HG02840 (cell line): ENCODE data around the gene LTBP2.

ENCODE experiments used
- ATAC-seq: cut with Tn5 transposase; IDR thresholded peaks from one replicate; pipeline ENCODE4 v1.9.1; 2021; ENCODE audit warnings: mild to moderate bottlenecking, moderate library complexity, moderate number of reproducible peaks; ENCODE audit not compliant: unreplicated experiment, low FRiP score

Gene LTBP2

DNA sequence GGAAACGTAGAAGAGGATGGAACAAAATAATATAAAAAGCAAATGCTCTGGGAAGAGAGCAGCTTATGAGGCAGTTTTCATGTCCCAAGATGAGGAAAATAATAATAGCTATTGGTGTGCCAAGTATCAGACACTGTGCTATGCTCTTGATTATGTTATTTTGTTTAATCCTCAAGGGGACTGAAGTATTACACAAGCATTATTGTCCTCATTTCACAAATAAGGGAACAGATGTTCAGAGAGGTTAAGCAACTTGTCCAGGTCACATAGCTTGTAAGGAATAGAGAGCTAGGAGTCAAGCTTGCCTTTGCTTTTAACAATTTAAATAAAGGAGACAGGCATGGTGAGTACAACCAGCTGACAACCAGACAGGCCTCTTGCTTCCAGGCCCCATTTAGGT, 26.9 kb upstream of the LTBP2 start:
- no peak for ATAC-seq

DNA sequence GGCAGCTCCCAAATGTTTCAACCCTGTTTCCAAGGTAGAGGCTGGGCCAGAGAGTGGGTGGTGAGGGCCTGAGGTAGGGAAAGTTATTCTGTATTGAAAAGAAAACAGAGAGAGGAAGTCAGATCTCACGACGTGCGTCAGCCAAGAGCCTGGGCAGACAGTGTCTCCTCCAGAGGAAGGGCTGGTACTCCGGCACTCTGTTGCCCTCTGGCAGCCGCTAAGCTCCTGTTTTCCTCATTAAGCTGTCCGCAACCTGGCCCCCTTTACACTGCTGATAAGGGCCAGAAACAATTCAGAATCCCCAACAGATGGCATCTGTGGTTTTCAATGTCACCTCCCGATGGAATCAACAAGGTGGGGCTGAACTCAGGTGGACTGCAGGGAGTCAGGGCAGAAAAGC, 26.0 kb upstream of the LTBP2 start:
- ATAC-seq, result no peak

DNA sequence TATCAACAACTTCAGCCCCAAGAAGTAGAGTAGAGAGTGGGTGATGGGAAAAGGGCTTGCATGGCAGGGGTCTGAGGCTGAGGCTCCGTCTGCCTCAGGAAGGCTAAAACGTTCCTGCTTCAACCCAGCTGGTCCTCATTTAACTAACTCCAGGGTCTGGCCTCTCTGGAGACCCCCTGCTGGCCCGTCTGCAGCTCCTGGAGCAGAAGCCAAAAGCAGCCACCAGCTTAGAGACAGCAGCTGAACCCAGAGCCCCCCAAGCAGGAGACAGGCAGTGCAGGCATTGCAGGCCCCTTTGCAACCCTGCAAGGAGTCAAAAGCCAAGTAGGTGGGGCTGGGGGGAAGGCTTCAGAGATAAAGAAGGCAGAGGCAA, 25.1 kb upstream of the LTBP2 start:
- no peak for ATAC-seq

DNA sequence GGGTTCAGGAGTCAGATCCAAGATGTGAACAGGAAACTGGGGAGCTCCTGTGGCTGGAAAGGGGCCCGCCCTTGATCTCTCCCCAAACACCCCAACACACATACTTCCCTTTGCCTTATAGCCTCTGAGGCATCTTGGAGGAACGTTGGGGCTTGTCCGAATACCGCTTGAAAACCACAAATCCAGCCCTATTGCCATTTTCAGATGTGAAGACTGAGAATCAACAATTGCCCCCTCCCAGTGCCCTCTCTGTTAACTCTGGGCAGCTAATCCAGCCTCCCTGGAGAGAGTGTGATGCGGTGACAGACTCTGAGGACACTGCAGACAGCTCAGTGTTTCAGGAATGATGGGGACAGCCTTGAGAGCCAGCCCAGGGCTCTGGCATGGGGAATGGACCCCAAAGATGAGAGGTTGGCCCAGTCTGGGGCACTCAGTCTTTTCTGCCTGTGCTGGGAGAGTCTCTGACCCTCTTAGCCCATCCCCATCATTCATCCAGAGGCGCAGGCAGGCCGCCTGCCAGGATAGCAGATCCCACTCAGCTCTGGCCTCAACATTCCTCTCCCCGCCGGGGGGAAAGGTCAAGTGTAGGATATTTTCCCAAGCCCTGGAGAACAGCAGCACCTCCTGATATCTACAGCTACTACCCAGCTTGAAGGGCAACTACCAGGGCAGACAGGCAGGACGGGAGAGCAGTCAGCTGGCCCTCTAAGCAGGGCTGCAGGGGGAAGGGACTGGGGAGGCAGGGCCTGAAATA, 24.6 kb upstream of the LTBP2 start:
- ATAC-seq, result no peak

DNA sequence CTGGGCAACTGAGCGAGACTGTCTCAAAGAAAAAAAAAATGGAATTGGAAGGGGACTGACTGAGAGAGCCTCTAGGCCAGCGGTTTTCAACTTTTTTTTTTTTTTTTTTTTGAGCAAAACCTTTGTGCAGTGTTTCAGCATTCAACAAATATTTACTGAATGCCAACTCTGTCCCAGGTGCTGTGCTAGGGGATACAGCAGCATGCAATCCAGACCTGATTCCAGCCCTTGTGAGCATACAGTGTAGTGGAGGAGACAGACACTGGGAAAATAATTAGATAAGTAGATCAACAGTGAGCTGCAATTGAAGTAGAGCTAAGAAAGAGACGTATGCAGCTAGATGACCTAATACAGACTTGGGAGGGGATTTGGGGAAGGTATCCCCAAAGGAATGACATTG, 23.8 kb upstream of the LTBP2 start:
- no peak for ATAC-seq

DNA sequence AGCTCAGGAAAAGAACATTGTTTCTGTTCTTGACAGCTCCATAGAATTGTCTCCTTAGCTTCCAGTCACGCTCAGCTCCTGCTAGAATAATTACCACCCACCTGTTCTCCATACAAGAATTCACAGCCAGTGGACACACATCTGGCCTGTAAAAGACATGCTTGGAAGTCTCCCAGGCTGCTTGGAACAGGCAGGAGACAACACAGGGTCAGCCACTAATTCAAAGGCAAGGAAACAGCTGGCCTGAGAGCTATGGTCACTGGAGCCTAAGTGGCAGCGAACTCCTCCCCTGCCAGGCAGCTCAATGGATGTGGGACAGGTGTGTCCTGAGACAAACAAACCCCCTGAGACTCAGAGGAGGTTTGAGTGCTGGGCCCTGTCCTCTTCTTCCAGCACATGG, 22.9 kb upstream of the LTBP2 start:
- ATAC-seq, result no peak

DNA sequence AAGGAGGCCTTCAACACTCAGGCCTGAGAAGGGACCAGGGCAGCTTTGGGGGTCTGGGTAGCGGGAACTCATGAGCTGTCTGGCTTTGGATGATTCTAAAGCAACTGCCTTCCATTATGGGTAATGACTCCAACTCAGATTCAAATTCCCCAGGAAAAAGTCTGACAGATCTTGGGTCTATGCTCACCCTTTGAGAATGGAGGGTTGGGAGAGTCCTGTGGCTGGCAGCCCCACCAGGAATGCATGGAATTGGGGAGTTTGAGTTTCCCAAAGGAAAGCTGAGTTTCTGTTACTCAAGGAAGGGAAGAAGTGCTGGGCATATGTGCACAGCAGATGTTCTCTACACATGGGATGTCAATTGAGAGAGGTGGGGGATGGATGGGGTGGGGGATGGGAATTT, 22.4 kb upstream of the LTBP2 start:
- no peak for ATAC-seq

DNA sequence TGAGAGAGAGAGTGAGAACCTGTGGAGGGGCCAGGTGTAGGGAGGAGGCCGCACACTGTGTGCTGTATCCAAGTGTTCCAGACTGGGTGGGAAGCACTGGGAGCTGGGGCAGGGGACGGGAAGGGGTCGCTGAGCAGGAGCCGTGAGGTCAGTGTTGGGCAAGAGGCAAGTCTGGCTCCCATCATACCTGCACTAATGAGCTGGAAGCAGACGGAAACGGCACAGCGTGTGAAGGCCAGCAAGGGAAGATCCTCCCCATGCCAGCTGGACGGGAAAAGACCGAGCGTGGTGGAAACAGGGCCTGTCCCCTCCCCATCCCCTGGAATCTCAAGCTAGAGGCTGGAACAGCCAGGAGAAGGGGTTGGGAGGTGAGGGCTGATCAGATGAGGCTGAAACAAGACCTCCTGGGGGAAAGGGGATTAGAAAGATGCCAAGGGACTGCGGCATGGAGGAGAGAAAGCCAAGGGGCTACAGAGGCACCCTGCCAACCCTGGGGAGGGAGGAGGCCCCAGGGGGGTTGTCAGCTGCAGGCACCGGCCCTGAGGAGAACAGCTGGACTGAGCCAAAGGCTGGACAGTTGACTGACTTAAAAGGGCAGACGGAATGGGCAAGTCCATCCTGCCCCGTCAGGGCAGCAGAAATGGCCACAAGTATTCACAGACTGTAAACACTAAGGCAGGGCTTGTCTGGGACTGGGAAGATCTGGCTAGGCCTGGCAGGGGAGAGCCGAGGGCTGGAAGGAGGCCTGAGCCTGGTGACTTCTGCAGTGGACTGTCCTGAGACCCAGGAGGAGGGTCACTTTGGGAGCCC, 19.0 kb upstream of the LTBP2 start:
- ATAC-seq, result no peak

DNA sequence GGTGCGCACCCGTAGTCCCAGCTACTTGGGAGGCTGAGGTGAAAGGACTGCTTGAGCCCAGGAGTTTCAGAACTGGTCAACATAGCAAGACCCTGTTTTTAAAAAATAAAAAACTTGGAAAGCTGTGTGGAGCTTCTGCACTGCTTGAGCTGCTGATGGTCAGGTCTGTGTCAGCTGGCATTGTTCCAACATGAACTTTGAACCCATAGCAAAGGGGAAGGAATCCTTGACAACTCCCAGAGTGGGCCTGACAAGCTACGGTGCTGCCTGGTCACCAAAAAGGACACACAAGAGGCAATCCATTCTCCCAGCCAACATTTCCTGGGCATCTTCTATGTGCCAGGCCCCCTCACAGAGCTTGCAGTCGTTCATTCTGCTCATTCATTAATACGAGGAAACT, 16.4 kb upstream of the LTBP2 start:
- ATAC-seq, result no peak

DNA sequence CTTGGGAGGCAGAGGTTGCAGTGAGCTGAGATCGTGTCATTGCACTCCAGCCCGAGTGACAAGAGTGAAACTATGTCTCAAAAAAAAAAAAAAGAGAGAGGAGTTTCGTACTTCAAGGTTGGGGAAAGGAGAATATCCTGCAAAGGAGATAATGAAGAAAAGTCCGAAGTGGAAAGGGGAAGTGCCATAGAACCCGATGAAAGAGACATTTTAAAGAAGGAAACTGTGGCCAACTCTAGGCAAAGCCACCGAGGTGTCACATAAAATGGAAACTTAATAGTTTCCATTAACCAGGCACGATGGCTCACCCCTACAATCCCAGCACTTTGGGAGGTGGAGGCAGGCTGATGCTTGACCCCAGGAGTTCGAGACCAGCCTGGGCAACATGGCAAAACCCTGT, 15.0 kb upstream of the LTBP2 start:
- no peak for ATAC-seq

DNA sequence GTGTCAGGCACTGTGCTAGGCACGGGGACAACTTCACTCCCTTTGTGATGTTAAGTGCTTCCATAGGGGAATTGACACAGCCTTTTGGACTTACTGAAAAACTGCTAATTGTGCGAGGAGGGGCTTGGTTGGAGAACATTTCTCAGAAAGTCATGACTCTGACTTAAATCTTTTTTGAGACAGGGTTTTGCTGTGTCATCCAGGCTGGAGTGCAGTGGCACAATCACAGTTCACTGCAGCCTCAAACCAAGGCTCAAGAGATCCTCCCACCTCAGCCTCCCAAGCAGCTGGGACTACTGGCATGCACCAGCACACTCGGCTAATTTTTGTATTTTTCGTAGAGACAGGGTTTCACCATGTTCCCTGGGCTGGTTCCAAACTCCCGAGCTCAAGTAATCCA, 10.2 kb upstream of the LTBP2 start:
- ATAC-seq, result no peak

DNA sequence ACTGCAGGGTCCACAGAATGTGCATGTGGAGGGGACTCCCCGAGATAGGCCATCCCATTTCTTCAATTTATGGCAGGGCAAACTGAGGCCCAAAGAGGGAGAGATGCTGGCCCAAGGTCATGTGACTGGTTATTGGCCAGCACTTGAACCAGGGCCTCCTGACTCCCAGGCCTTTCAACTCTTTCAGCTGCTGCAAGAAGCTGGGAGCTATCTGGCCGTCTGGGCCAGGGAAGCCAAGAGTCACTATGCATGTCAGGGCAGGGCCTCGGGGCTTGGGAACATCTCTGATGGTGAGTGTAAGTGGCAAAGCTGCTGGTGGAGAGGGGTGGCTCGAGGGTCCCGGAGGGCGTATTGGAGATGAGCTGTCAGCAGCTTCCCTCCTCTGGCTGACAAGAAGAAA, 9.5 kb upstream of the LTBP2 start:
- no peak for ATAC-seq

DNA sequence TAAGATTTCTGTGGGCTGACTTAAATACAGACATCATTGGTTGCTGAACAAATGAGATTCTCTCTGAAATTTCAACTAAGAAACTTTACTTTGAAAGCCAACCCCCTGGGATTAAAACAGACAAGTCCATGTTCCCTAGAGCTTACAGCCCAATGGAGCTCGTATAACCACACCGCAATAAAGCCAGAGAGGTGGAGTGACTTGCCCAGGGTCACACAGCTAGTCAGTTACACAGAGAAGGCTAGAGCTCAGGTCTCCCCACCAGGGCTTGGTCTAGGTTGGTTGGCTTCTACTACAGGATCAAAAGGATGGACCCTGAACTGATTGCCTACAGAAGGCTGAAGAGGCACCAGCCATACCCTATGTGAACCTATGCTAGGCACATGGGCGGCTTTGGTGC, 8.9 kb upstream of the LTBP2 start:
- ATAC-seq, result no peak

DNA sequence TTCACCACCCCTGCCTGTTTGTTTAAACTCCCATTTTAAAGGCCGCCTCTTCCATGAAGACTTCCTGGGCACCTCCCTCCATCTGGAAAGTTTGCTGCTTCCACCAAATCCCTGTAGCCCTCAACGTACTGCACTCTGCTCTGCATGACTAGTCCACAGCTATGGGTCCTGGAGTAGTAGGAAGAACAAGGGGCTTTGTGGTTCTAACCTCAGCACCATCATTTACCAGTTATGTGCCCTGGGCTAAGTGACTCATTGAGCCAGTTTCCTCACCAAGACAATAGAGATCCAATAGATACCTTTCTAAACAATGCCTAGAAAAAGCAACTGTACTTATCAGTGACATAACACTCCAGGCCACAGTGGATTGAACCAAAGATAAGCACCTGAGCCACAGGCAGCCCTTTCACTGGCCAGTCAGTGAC, 8.5 kb upstream of the LTBP2 start:
- no peak for ATAC-seq

DNA sequence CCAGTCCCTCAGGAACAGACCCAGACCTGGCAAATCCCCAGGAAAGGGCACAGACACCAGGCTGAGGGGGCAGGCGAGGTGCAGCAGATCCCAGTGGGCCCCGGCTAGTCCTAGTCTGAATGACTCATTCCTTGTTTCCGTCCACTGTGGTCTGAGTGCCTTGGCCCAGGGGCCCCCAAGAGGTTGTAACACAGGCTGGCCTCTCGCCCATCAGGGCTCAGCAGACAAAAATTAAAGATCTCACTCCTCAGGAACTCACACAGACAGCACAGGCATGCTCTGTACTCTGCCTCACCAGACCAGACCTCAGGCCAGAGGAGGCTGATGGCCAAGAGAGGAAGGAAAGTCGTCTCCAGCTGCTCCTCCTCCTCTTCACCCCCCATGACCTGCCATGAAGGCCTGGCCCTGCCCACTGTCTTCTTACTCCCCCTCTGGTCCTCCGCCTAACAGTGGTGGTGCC, 7.7 kb upstream of the LTBP2 start:
- ATAC-seq, result no peak

DNA sequence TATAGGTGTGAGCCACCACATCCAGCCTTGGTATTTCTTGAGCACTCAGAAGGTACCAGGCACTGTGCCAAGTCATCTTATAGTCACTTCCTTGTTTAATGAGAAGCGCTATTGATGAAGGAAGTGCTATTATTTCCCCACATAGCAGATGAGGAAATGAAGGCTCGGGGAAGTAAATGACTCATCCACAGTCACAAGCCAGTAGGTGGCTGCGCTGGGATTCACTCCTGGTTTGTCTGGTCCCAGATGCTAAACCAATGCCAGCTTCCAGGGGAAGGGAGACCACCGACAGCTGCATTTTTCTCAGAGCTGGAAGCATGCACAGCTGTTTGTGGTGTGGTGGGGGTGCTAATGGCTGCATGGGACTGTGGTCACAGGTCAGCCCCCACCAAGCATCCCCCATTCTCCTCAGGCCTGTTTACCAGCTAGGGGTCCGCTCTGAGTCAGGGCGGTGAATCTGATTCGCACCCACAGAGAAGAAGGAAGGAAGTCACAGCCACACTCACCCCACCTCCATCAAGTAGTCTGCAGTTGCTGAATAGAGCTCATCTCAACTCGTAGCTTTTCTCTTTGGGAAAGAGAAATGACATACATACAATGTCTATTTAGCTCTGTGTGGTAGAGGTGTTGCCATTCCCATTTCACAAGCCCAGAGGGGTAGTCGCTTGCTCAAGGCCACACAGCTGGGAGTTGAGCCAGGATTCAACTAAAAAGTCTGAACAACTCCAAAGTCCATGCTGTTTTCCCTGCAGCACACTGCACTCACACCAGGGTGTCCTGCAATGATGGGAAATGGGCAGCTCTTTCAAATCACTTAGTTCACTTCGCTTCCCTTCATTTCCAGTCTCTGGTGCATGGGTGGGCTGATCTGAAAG, 6.3 kb upstream of the LTBP2 start:
- ATAC-seq, result no peak

DNA sequence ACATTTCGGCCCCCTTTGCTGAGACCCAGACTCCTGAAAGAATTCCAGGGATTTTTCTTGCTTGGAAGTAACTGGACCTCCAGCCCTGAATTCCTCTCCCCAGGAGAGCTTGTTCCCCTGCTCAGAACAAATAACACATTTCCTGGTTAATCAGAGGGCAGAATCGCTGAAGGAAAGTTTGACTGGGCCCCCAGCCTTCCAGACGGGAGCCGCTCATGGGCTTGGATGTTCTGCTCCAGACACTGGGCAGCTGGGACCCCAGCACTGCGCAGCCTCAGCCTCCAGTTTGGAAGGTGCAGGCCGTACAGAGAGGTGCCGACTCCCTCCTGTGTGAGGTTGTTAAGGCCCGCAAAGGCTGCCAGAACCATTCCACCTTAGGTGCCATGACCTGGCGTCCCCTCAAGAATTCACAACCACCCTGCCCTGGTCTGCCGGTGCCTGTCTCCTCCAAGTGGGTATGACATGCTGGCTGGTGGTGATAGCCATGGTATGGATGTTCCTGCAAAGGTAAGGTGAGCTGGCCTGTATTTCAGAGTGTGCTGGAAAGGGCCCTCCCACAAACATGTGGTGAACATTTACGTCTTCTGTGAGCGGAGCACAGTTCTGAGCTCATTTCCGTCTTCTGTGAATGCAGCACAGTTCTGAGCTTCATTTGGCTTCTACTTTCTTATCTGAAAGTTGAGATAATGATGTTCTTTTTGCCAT, 5.1 kb upstream of the LTBP2 start:
- ATAC-seq, result no peak

DNA sequence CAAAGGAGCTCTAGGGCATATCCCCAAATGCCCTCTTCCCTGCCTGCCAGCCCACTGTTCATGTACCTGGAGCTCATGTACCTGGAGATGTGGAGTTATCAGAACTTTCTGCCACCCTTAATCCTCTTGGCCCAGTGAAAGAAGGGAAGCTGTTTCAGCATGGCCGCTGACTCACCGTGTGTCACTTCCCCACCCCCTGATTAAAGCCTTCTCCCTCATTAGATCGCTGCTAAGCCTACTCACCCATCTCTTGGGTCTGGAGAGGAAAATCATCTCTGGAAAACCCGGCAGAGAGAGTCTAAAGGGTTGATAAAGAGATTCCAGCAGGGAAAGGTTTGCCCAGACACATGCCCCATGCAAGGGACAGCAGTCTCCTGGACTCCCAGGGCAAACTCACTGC, 4.5 kb upstream of the LTBP2 start:
- no peak for ATAC-seq

DNA sequence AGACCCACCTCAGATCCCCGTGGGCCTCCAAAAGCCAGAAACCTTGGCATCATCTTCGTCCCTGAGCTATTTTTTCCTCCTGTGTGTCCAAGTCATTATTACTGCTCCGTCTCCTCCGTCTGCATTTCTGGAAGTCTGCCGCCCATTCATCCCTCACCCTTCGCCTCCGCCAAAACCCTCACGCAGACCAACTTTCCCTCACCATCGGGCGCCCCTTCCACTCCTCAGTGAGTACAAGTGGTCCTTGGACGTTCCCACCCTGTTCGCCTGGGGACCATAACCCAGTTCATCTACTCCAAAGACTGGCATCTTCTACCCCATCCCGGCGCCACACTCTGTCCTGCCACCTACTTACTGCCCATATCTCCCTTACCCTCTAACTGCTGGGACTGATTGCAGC, 3.7 kb upstream of the LTBP2 start:
- ATAC-seq, result no peak
